Activated T-helper 17 cell treated with anti-CD3 and anti-CD28 coated beads, Interleukin-2, amount 50 U/mL, for 72 hours (primary cell): ENCODE data around the gene HTD2. TPM values are rescaled to one million over a fixed set of nuclear protein-coding genes. Genes with fewer than 3 reads are reported as not detected.
"Not testable (repeated sequence)": the region's sequence is repeated elsewhere in the genome, so short reads cannot be mapped to it uniquely, and the experiment has no call there.

Source experiments
- ATAC-seq: fragments of 150-1000 bp; cut with Tn5 transposase; replicated peaks from 2 replicates; pipeline ENCODE4 v1.10.0; 2021; ENCODE audit warnings: mild to moderate bottlenecking, moderate library complexity
- H3K27ac Mint-ChIP-seq: one replicate; pipeline ENCODE4 v1.8.0; 2022; ENCODE audit warnings: mixed read lengths
- H3K27me3 Mint-ChIP-seq: one replicate; pipeline ENCODE4 v1.8.0; 2022; ENCODE audit warnings: mixed read lengths
- H3K36me3 Mint-ChIP-seq: one replicate; pipeline ENCODE4 v1.8.0; 2022; ENCODE audit warnings: low read depth, mild to moderate bottlenecking, mixed read lengths
- H3K4me1 Mint-ChIP-seq: one replicate; pipeline ENCODE4 v1.8.0; 2022; ENCODE audit warnings: mixed read lengths
- H3K4me3 Mint-ChIP-seq: one replicate; pipeline ENCODE4 v1.8.0; 2022; ENCODE audit warnings: mild to moderate bottlenecking, mixed read lengths
- H3K9me3 Mint-ChIP-seq: one replicate; pipeline ENCODE4 v1.8.0; 2022; ENCODE audit warnings: mixed read lengths
- total RNA-seq, 2 donors: library from RNA; stranded (reverse); gene quantifications; one replicate each; pipeline ENCODE4 v1.2.3, GENCODE V29; 2022

HTD2 gene
- total RNA-seq, 2 donors from 2014 or later = 10.0 to 15.1 TPM

DNA sequence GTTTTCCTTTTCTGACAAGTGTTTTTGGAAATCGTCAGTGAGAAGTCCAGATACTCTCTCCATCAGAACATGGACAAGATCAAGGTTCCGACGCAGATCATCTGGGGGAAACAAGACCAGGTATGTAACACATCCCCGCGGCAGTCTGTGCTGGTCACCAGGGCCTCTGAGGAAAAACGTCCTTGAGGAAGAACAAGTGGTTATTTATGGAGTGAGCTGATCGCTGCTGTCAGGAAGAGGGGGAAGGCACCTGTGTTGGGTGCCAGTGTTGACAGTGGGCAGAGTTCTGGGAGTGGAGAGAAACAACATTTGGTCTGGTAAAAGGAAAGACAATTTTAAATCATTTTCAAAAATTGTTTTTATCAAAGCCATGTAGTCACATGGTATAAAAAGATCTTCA, 21.0 kb upstream of the HTD2 start:
- Mint-ChIP-seq H3K4me1 (no peaks in the 10 kb centered on the region), H3K4me3 (no peak overlapping the region), H3K27me3 (no peaks in the 10 kb centered on the region), H3K36me3 (peaks cover 18% of the 10 kb centered on the region), H3K27ac (no peak overlapping the region), H3K9me3 (no peaks in the 10 kb centered on the region)
- no peak for ATAC-seq

- no peaks in the 10 kb centered on the region for H3K27me3 Mint-ChIP-seq
- no peak overlapping the region for H3K4me3 Mint-ChIP-seq
- ATAC-seq = no peak
- H3K9me3 Mint-ChIP-seq = no peaks in the 10 kb centered on the region
- H3K27ac Mint-ChIP-seq = no peak overlapping the region
- no peaks in the 10 kb centered on the region for H3K4me1 Mint-ChIP-seq
- peaks cover 15% of the 10 kb centered on the region for H3K36me3 Mint-ChIP-seq
These were observed 19.0 kb upstream of the HTD2 start for GRCh38 chr3:58287354-58287753.

DNA sequence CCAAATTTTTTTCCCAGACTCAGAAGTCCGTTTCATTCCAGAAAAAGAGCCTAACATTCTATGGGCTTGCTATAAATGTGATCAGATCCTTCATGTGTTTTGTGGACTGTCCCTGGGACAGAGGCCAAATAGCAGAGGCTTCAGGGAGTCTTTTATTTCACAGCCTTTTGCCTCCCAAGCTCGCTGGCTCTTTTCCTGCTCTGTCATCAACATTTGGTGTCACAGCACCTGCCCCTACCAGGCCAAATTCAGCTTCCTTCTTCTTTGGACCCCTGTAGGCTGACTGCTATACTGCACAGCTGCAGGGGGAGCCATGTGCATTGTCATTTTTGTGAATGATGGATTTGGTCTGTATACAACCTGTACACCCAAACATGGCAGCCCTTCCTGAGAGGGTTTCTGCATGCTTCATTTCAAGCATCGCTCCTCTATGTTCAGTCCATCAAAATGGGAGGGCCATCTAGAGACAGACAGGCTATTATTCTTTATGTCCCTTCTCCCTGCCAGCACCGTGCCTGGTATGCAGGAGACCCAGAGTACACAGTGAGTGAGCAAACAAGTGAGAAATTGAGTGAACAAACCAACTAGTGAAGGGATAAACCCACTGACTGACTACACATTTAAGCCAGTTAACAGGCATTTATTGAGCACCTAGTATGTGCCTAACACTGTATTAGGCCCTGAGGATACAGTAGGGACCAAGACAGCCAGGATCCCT, 18.1 kb upstream of the HTD2 start:
- no peak for ATAC-seq
- Mint-ChIP-seq H3K4me3 (no peak overlapping the region), H3K4me1 (no peaks in the 10 kb centered on the region), H3K36me3 (peaks cover 15% of the 10 kb centered on the region), H3K9me3 (no peaks in the 10 kb centered on the region), H3K27ac (no peak overlapping the region), H3K27me3 (no peaks in the 10 kb centered on the region)

- H3K27ac Mint-ChIP-seq, H3K9me3 Mint-ChIP-seq, H3K4me3 Mint-ChIP-seq, H3K4me1 Mint-ChIP-seq, ATAC-seq, H3K27me3 Mint-ChIP-seq: not testable (repeated sequence)
- H3K36me3 Mint-ChIP-seq = peaks cover 15% of the 10 kb centered on the region
These were observed 17.2 kb upstream of the HTD2 start for GRCh38 chr3:58288964-58289613.

DNA sequence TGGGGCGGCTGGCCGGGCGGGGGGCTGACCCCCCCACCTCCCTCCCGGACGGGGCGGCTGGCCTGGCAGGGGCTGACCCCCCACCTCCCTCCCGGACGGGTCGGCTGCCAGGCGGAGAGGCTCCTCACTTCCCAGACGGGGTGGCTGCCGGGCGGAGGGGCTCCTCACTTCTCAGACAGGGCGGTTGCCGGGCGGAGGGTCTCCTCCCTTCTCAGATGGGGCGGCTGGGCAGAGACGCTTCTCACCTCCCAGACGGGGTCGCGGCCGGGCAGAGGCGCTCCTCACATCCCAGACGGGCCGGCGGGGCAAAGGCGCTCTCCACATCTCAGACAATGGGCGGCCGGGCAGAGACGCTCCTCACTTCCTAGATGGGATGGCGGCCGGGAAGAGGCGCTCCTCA, 15.9 kb upstream of the HTD2 start:
- H3K36me3 Mint-ChIP-seq, H3K4me3 Mint-ChIP-seq, H3K27me3 Mint-ChIP-seq, H3K4me1 Mint-ChIP-seq, H3K9me3 Mint-ChIP-seq, H3K27ac Mint-ChIP-seq, ATAC-seq: not testable (repeated sequence)

DNA sequence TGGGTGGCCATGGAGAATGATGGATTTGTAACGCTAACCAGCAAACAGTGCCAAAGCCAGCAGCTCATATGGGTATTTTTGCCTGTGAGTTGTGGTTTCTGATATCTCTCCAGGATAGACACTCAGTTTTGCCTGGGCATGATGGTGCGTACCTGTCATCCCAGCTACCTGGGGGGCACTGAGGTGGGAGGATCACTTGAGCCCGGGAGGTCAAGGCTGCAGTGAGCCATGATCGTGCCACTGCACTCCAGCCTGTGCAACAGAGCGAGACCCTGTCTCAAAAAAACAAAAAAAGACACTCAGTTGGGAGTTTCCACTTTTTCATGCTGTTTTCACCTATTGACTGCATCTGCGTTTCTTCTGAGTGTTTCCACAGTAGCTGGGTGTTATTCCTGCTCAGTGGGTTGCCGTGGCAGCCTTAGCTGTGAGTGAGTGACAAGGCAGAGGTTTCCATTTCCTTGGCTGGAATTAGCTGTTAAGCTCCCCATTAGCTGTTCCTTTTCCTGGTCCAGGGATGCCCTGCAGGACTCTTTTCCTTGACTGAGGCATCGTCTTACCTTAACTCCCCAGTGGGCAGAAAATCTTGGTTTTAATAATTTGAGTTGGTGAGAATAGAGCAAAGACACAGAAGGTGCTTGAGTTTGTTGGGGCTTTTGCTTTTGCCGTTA, 14.5 kb upstream of the HTD2 start:
- ATAC-seq = no peak

GRCh38 chr3:58292866-58293265, 13.5 kb upstream of the HTD2 start:
- H3K27ac Mint-ChIP-seq = no peak overlapping the region
- no peaks in the 10 kb centered on the region for H3K4me1 Mint-ChIP-seq
- H3K27me3 Mint-ChIP-seq = no peaks in the 10 kb centered on the region
- H3K4me3 Mint-ChIP-seq = no peak overlapping the region
- no peak for ATAC-seq
- H3K9me3 Mint-ChIP-seq = no peaks in the 10 kb centered on the region
- H3K36me3 Mint-ChIP-seq = no peaks in the 10 kb centered on the region

More for the DNA sequence above, 14.5 kb upstream of the HTD2 start:
- Mint-ChIP-seq H3K9me3 (no peaks in the 10 kb centered on the region), H3K4me1 (no peaks in the 10 kb centered on the region), H3K4me3 (no peak overlapping the region), H3K36me3 (no peaks in the 10 kb centered on the region), H3K27ac (no peak overlapping the region), H3K27me3 (no peaks in the 10 kb centered on the region)

- Mint-ChIP-seq H3K27ac (no peak overlapping the region), H3K9me3 (no peaks in the 10 kb centered on the region)
These were observed 12.8 kb upstream of the HTD2 start for GRCh38 chr3:58293516-58293915.

GRCh38 chr3:58296269-58296668, 10.1 kb upstream of the HTD2 start:
- Mint-ChIP-seq H3K4me3 (no peak overlapping the region), H3K36me3 (no peaks in the 10 kb centered on the region), H3K27ac (no peak overlapping the region), H3K4me1 (no peaks in the 10 kb centered on the region), H3K27me3 (peaks cover 11% of the 10 kb centered on the region), H3K9me3 (no peaks in the 10 kb centered on the region)
- ATAC-seq = no peak

More at GRCh38 chr3:58293516-58293915, 12.8 kb upstream of the HTD2 start:
- H3K4me3 Mint-ChIP-seq = no peak overlapping the region
- peaks cover 5% of the 10 kb centered on the region for H3K27me3 Mint-ChIP-seq
- H3K4me1 Mint-ChIP-seq = no peaks in the 10 kb centered on the region
- ATAC-seq = no peak
- no peaks in the 10 kb centered on the region for H3K36me3 Mint-ChIP-seq

DNA sequence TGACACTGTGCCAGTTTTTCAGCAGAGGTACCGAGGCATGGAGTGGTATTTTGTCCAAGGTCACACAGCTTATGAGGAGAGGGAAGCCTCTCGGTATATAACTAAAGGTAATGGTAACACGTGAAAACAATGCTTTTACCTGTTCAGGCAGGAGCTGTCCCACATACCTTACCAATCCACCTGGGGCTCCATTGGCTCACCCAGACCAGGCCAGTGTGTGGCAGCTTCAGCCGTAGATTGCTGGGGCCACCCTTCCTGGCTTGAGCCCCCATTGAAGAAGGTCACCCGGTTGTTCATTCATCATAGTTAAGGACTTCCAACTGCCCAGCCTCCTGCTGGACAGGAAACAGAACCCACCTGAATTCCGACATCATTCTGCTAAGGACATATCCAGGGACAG, 9.5 kb upstream of the HTD2 start:
- Mint-ChIP-seq H3K4me1 (no peaks in the 10 kb centered on the region), H3K27ac (no peak overlapping the region), H3K4me3 (no peak overlapping the region), H3K36me3 (no peaks in the 10 kb centered on the region), H3K27me3 (peaks cover 13% of the 10 kb centered on the region), H3K9me3 (no peaks in the 10 kb centered on the region)
- no peak for ATAC-seq

DNA sequence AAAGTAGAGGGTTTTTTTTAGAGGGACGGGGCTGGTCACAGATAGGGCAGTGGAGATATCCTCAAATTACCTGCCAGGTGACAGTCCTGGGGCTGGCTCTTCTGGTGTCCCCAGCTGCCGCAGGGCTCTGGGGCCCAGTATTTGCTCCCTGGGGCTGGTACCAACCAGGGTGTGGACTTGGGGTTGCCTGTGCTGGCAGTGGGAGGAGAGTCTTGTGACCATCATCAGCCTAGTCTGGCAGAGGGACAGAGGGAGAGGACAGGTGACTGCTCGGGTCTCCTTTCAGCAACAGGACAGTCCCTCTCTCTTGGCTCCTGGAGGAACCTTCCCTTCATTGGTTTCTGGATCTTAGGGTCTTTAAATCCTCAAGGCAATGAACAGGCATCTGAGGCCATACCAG, 8.1 kb upstream of the HTD2 start:
- no peak overlapping the region for H3K27ac Mint-ChIP-seq
- H3K36me3 Mint-ChIP-seq = no peaks in the 10 kb centered on the region
- ATAC-seq = no peak
- H3K9me3 Mint-ChIP-seq = no peaks in the 10 kb centered on the region
- no peaks in the 10 kb centered on the region for H3K4me1 Mint-ChIP-seq
- no peak overlapping the region for H3K4me3 Mint-ChIP-seq
- H3K27me3 Mint-ChIP-seq = peaks cover 13% of the 10 kb centered on the region

GRCh38 chr3:58299075-58299474, 7.2 kb upstream of the HTD2 start:
- Mint-ChIP-seq H3K27me3 (peaks cover 13% of the 10 kb centered on the region), H3K27ac (no peak overlapping the region), H3K4me1 (no peaks in the 10 kb centered on the region), H3K4me3 (no peak overlapping the region), H3K36me3 (no peaks in the 10 kb centered on the region), H3K9me3 (no peaks in the 10 kb centered on the region)
- no peak for ATAC-seq

DNA sequence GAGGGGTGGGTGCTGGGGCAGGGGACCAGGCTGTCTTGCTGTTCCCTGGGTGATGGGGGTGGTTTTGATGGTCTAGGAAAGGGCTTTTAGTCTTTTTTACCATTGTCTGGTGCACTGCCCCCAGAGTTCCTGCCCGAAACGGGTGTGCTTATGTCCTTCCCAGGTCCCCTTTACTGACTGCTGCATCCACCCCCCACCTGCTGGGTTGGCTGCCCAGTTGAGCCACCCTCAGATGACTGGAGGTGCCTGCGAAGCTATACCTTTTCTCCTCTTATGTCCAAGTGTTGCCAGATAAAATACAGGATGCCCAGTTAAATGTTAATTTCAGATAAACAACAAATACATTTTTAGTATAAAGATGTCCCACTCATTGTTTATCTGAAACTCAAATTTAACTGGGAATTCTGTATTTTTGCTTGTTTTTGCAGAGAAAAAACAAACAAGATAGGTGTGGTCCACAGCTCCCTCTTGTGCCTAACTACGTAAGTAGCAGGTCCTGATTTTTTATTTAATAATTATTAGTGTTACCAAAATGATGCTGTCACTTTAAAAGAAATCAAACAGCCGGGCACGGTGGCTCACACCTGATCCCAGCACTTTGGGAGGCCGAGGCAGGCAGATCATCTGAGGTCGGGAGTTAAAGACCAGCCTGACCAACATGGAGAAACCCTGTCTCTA, 6.3 kb upstream of the HTD2 start:
- no peaks in the 10 kb centered on the region for H3K36me3 Mint-ChIP-seq
- no peaks in the 10 kb centered on the region for H3K9me3 Mint-ChIP-seq
- no peak overlapping the region for H3K27ac Mint-ChIP-seq
- peaks cover 13% of the 10 kb centered on the region for H3K27me3 Mint-ChIP-seq
- no peaks in the 10 kb centered on the region for H3K4me1 Mint-ChIP-seq
- H3K4me3 Mint-ChIP-seq = no peak overlapping the region
- no peak for ATAC-seq

- peaks cover 11% of the 10 kb centered on the region for H3K4me1 Mint-ChIP-seq
- no peaks in the 10 kb centered on the region for H3K9me3 Mint-ChIP-seq
- peak overlapping the region; percentile 95 for H3K4me3 Mint-ChIP-seq
- H3K27ac Mint-ChIP-seq = peak overlapping the region; percentile 96
- no peak for ATAC-seq
- no peaks in the 10 kb centered on the region for H3K27me3 Mint-ChIP-seq
- H3K36me3 Mint-ChIP-seq = peaks cover 69% of the 10 kb centered on the region
These were observed 1.4 kb downstream of the HTD2 start for GRCh38 chr3:58307639-58308215.
